HL-60 (cell line): ENCODE results near the gene AKAP6.

Experiments used
- CTCF ChIP-seq: IDR thresholded peaks from one replicate; pipeline ENCODE4 v1.5.1; 2011; ENCODE audit warnings: low read length, control low read depth, inconsistent platforms; ENCODE audit not compliant: insufficient read depth
- POLR2AphosphoS5 ChIP-seq: IDR thresholded peaks from 2 replicates; pipeline ENCODE4 v1.6.1; 2012; ENCODE audit warnings: low read depth
- REST ChIP-seq: IDR thresholded peaks from 2 replicates; pipeline ENCODE4 v1.6.1; 2012; ENCODE audit warnings: low read depth; ENCODE audit not compliant: insufficient replicate concordance
- SPI1 ChIP-seq: IDR thresholded peaks from 2 replicates; pipeline ENCODE4 v1.6.1; 2012; ENCODE audit warnings: low read depth, mild to moderate bottlenecking, borderline replicate concordance

- no peak for TF ChIP-seq CTCF
- no peak for TF ChIP-seq REST
- no peak for TF ChIP-seq POLR2AphosphoS5
- no peak for TF ChIP-seq SPI1
Measured at GRCh38 chr14:32329146-32329545, at the start of gene AKAP6.
